ENCODE measurements around the gene GPR146.

GPR146 gene

GRCh38 chr7:1046722-1047679 is 2.7 kb downstream of the GPR146 start:
- in situ Hi-C loops (cut with MboI; ENCODE audit: low sequenced_read_pairs, unreplicated experiment), result no loop called here
- DNase-seq (ENCODE audit: low spot score), result no peak

GRCh38 chr7:1049006-1049741 is 4.8 kb downstream of the GPR146 start:
- in situ Hi-C loops (cut with MboI; ENCODE audit: low sequenced_read_pairs, unreplicated experiment), result no loop called here
- DNase-seq (ENCODE audit: low spot score), result no peak
- TF ChIP-seq, protein P1, sequence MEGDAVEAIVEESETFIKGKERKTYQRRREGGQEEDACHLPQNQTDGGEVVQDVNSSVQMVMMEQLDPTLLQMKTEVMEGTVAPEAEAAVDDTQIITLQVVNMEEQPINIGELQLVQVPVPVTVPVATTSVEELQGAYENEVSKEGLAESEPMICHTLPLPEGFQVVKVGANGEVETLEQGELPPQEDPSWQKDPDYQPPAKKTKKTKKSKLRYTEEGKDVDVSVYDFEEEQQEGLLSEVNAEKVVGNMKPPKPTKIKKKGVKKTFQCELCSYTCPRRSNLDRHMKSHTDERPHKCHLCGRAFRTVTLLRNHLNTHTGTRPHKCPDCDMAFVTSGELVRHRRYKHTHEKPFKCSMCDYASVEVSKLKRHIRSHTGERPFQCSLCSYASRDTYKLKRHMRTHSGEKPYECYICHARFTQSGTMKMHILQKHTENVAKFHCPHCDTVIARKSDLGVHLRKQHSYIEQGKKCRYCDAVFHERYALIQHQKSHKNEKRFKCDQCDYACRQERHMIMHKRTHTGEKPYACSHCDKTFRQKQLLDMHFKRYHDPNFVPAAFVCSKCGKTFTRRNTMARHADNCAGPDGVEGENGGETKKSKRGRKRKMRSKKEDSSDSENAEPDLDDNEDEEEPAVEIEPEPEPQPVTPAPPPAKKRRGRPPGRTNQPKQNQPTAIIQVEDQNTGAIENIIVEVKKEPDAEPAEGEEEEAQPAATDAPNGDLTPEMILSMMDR (IDR thresholded peaks at IDR 0.05; ENCODE audit: borderline replicate concordance, control extremely low read depth, extremely low read depth, insufficient read depth, missing control alignments), result no peak

More at GRCh38 chr7:1046722-1047679, 2.7 kb downstream of the GPR146 start:
- TF ChIP-seq, protein P1 (IDR thresholded peaks at IDR 0.05; ENCODE audit: borderline replicate concordance, control extremely low read depth, extremely low read depth, insufficient read depth, missing control alignments), result no peak

GRCh38 chr7:1049801-1050200 is 5.5 kb downstream of the GPR146 start:
- in situ Hi-C loops (cut with MboI; ENCODE audit: low sequenced_read_pairs, unreplicated experiment), result no loop called here
- TF ChIP-seq, protein P1 (IDR thresholded peaks at IDR 0.05; ENCODE audit: borderline replicate concordance, control extremely low read depth, extremely low read depth, insufficient read depth, missing control alignments), result no peak
- DNase-seq (ENCODE audit: low spot score), result no peak

DNA sequence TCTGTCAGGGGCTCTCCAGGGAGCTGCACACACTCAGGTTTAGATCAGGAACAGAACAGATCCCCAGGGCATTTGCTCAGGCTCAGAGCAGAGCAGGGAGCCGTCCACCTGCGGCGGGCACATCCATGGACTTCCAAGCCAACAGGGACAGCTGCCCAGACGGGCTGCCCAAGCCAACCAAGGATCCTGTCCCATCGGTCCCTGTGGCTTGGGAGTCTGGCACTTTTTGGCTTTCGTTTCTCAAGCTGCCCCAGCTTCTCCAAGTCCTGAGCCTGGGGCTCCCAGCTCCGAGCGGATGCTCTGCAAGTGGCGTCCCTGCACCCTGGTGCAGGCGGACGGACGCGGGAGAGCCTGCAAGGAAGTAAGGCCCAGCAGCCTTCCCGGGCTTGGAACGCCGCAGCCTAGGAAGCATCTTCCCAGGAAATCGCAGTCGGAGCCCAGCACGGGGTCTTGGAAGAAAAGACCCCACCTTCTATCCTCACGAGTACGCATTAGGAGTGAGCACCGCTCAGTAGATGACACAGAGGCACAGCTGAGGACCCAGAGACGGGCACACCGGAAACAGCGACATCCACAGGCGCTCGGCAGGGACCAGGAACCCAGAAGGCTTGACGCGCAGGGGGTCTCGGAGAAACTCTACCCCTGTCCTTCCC is 6.0 kb downstream of the GPR146 start:
- in situ Hi-C loops (cut with MboI; ENCODE audit: low sequenced_read_pairs, unreplicated experiment), result no loop called here
- no peak for DNase-seq (ENCODE audit: low spot score)
- TF ChIP-seq, protein P1 (IDR thresholded peaks at IDR 0.05; ENCODE audit: borderline replicate concordance, control extremely low read depth, extremely low read depth, insufficient read depth, missing control alignments), result no peak

- TF ChIP-seq, protein P1 (IDR thresholded peaks at IDR 0.05; ENCODE audit: borderline replicate concordance, control extremely low read depth, extremely low read depth, insufficient read depth, missing control alignments), result no peak
- in situ Hi-C loops (cut with MboI; ENCODE audit: low sequenced_read_pairs, unreplicated experiment), result no loop called here
- DNase-seq (ENCODE audit: low spot score), result no peak
Observed at GRCh38 chr7:1050956-1051690, 6.8 kb downstream of the GPR146 start.

Data from GM13976 (cell line).